K562 (cell line): ENCODE measurements around the gene GLUL. TPM values are rescaled to one million over a fixed set of nuclear protein-coding genes. Genes with fewer than 3 reads are reported as not detected.

ENCODE experiments used
- ASH1L ChIP-seq: fragments of 450-650 bp; IDR thresholded peaks from 2 replicates; pipeline ENCODE4 v1.6.1; 2018; ENCODE audit warnings: borderline replicate concordance, mild to moderate bottlenecking, low read depth; ENCODE audit not compliant: partially characterized antibody
- CBX1 ChIP-seq: sonication (generic); IDR thresholded peaks from 2 replicates; pipeline ENCODE4 v1.6.1; 2016; ENCODE audit warnings: antibody characterized with exemption, low read depth, mild to moderate bottlenecking
- FOXM1 ChIP-seq, 2 experiments: fragments of 450-650 bp in 1 of 2; sonication (generic) in 1 of 2; formaldehyde crosslinking in 1 of 2; IDR thresholded peaks; 2 replicates each; pipeline versions ENCODE4 v1.6.1 to v1.9.0; 2017 to 2022; ENCODE audit warnings: low read depth in 2 of 2, mild to moderate bottlenecking in 2 of 2, missing genetic modification reagents in 1 of 2, moderate library complexity in 1 of 2
- GABPB1 ChIP-seq: sonication (generic); formaldehyde crosslinking; IDR thresholded peaks from 2 replicates; pipeline ENCODE4 v1.8.0; 2022; ENCODE audit warnings: mild to moderate bottlenecking, missing genetic modification reagents
- GATA2 ChIP-seq: sonication (generic); formaldehyde crosslinking; IDR thresholded peaks from 2 replicates; pipeline ENCODE4 v1.4.0; 2020; ENCODE audit warnings: mild to moderate bottlenecking, missing genetic modification reagents
- GTF3C2 ChIP-seq: IDR thresholded peaks from 3 replicates; pipeline ENCODE4 v1.6.1; 2011; ENCODE audit warnings: borderline replicate concordance, mild to moderate bottlenecking, moderate library complexity; ENCODE audit not compliant: insufficient read length; ENCODE audit errors: extremely low read depth
- KLF6 ChIP-seq: fragments of 250-450 bp; sonication (Bioruptor Pico); IDR thresholded peaks from 2 replicates; pipeline ENCODE4 v1.4.0; 2020; ENCODE audit warnings: mild to moderate bottlenecking, moderate library complexity, borderline replicate concordance
- MIER1 ChIP-seq: fragments of 450-650 bp; IDR thresholded peaks from 2 replicates; pipeline ENCODE4 v1.6.1; 2016; ENCODE audit warnings: antibody characterized with exemption, mild to moderate bottlenecking, low read depth
- RCOR1 ChIP-seq, 2 experiments: IDR thresholded peaks; 2 replicates each; pipeline ENCODE4 v1.6.1; 2012; ENCODE audit warnings: low read depth in 2 of 2, low read length in 2 of 2, borderline replicate concordance in 1 of 2, improper control_type of control experiment in 1 of 2
- SIRT6 ChIP-seq: IDR thresholded peaks from one replicate; pipeline ENCODE4 v1.6.1; 2012; ENCODE audit warnings: low read depth, mild to moderate bottlenecking, control low read depth, inconsistent platforms, low read length, moderate library complexity
- SMARCE1 ChIP-seq: fragments of 450-650 bp; IDR thresholded peaks from 2 replicates; pipeline ENCODE4 v1.7.1; 2016; ENCODE audit warnings: mild to moderate bottlenecking
- ZC3H11A ChIP-seq: IDR thresholded peaks from 2 replicates; pipeline ENCODE4 v1.6.1; 2012; ENCODE audit warnings: low read depth, low read length, improper control_type of control experiment
- ZNF263 ChIP-seq: sonication (generic); formaldehyde crosslinking; IDR thresholded peaks from 2 replicates; pipeline ENCODE4 v1.8.0; 2022; ENCODE audit warnings: mild to moderate bottlenecking, missing genetic modification reagents, borderline replicate concordance
- ZNF583 ChIP-seq: fragments of 250-450 bp; sonication (Bioruptor Pico); IDR thresholded peaks from 2 replicates; pipeline ENCODE4 v1.4.0; 2020
- ZNF609 ChIP-seq: sonication (generic); formaldehyde crosslinking; IDR thresholded peaks from 2 replicates; pipeline ENCODE4 v1.8.1; 2023; ENCODE audit warnings: missing genetic modification reagents, mild to moderate bottlenecking, borderline replicate concordance
- polyA plus RNA-seq, 8 experiments: library from polyadenylated mRNA; depleted of rRNA in 4 of 8; stranded (reverse) in 5 of 8; unstranded in 3 of 8; fragments of >200 nt; fragmentation: Nextera tagmentation in 2 of 8; fragmentation: Illumina TruSeq in 1 of 8; extraction: Ambion mirVana in 2 of 8; extraction: Trizol in 1 of 8; gene quantifications; 2 replicates each; pipeline versions ENCODE4 v1.2.1 to v1.2.3, GENCODE V29; 2011 to 2014; ENCODE audit warnings: inconsistent platforms in 1 of 8, missing spikeins in 1 of 8
- total RNA-seq, 7 experiments: library from RNA; depleted of rRNA in 6 of 7; stranded (reverse); fragments of >200 nt in 6 of 7; fragmentation: Illumina TruSeq in 2 of 7; extraction: Trizol in 2 of 7; gene quantifications; 2 replicates each; pipeline versions ENCODE4 v1.2.1 to v1.2.3, GENCODE V29; 2011 to 2021; ENCODE audit warnings: low replicate concordance in 1 of 7
- TF ChIP-seq, protein P1 (sequence below): fragments of 250-450 bp; sonication (Bioruptor Pico); IDR thresholded peaks from 2 replicates; pipeline ENCODE4 v1.4.0; 2020; ENCODE audit warnings: borderline replicate concordance
- TF ChIP-seq, protein P2 (sequence below), 2 experiments: fragments of 250-450 bp in 1 of 2; fragments of 450-650 bp in 1 of 2; sonication (Bioruptor Pico) in 1 of 2; IDR thresholded peaks; 2 replicates each; pipeline versions ENCODE4 v1.6.1 to v1.8.0; 2016 to 2021; ENCODE audit warnings: mild to moderate bottlenecking in 2 of 2, moderate library complexity in 2 of 2, missing compliant biosample characterization in 1 of 2, missing genetic modification characterization in 1 of 2

GLUL gene
- total and polyA plus RNA-seq, 9 of the 15 experiments (the other 6 are each of a cell fraction or from before 2014, with no cell fraction given): 1,088 to 4,222 (median 1,338) TPM

GRCh38 chr1:182338806-182339370, 52.7 kb downstream of the GLUL start (continued):
- TF ChIP-seq, protein P1, sequence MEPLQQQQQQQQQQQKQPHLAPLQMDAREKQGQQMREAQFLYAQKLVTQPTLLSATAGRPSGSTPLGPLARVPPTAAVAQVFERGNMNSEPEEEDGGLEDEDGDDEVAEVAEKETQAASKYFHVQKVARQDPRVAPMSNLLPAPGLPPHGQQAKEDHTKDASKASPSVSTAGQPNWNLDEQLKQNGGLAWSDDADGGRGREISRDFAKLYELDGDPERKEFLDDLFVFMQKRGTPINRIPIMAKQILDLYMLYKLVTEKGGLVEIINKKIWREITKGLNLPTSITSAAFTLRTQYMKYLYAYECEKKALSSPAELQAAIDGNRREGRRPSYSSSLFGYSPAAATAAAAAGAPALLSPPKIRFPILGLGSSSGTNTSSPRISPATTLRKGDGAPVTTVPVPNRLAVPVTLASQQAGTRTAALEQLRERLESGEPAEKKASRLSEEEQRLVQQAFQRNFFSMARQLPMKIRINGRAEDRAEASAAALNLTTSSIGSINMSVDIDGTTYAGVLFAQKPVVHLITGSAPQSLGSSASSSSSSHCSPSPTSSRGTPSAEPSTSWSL (CRISPR knock-in tag): peak; percentile 77; the same call in 1 of the 2 replicates
- TF ChIP-seq, protein P2, sequence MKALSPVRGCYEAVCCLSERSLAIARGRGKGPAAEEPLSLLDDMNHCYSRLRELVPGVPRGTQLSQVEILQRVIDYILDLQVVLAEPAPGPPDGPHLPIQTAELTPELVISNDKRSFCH (CRISPR knock-in tag; IDR thresholded peaks at IDR 0.05): no peak
- TF ChIP-seq, protein P2 (tag; IDR thresholded peaks at IDR 0.05): peak; percentile 82
- TF ChIP-seq ZC3H11A (no peak), ZNF583 (CRISPR knock-in tag) (0 out of 2 replicates have a peak, but pooled peaks have one; percentile 82), SMARCE1 (peak; percentile 86), SIRT6 (no peak), GATA2 (peak; percentile 81), ZNF609 (no peak), GABPB1 (CRISPR knock-in tag) (peak; percentile 51; the same call in 1 of the 2 replicates), CBX1 (no peak), GTF3C2 (no peak), KLF6 (CRISPR knock-in tag) (peak; percentile 50; the same call in 1 of the 2 replicates), ZNF263 (no peak), RCOR1 (IDR thresholded peaks at IDR 0.05; ENCODE audit: borderline replicate concordance in 1 of 2, low read depth in 2 of 2, low read length in 2 of 2) (peak in 1 of 2 experiments; percentile 93; a peak in 3 of 4 replicates), MIER1 (no peak), ASH1L (no peak), FOXM1 (IDR thresholded peaks at IDR 0.05; ENCODE audit: low read depth) (peak; percentile 86), FOXM1 (CRISPR knock-in tag; IDR thresholded peaks at IDR 0.05; ENCODE audit: low read depth) (no peak)
